ENCODE results near the gene OR6C76. TPM values are rescaled to one million over a fixed set of nuclear protein-coding genes. Genes with fewer than 3 reads are reported as not detected.

The OR6C76 gene
- polyA plus RNA-seq, 1 donor (not counting 4 experiments of a cell fraction or from before 2014, with no cell fraction given), result not detected

GRCh38 chr12:55443776-55444175 is 17.7 kb downstream of the OR6C76 start, which contains the start of gene OR6C2:
Gene OR6C2 (plus strand): TSS chr12:55444076. CDS start chr12:55452214, 8,138 bp downstream.
- Histone ChIP-seq H3K9me1 (ENCODE audit: control insufficient read depth, extremely low read depth, insufficient read depth, low read length) (no peaks in the 10 kb centered on the region), H3K27ac (ENCODE audit: control insufficient read depth, insufficient read depth, low read length) (no peak within 1 kb of the TSS), H3K27me3 (ENCODE audit: control insufficient read depth, extremely low read depth, insufficient read depth, low read length) (no peaks in the 10 kb centered on the region), H3K79me2 (ENCODE audit: control insufficient read depth, insufficient read depth, low read length) (no peaks in the 10 kb centered on the region), H4K20me1 (ENCODE audit: control insufficient read depth, extremely low read depth, insufficient read depth, low read length) (no peaks in the 10 kb centered on the region), H3K4me3 (ENCODE audit: control insufficient read depth in 2 of 3, extremely low read depth in 1 of 3, insufficient read depth in 2 of 3, low read depth in 1 of 3, low read length in 3 of 3) (no peak within 1 kb of the TSS), H3K4me1 (ENCODE audit: control insufficient read depth, extremely low read depth, insufficient read depth, low read length) (no peaks in the 10 kb centered on the region), H3K9me3 (ENCODE audit: control insufficient read depth, low read depth, low read length) (no peaks in the 10 kb centered on the region), H3K9ac (ENCODE audit: control insufficient read depth, extremely low read depth, insufficient read depth, low read length) (no peak within 1 kb of the TSS), H3K4me2 (ENCODE audit: control insufficient read depth, extremely low read depth, insufficient read depth, low read depth, low read length) (no peak within 1 kb of the TSS), H3K36me3 (ENCODE audit: control insufficient read depth in 2 of 2, extremely low read depth in 1 of 2, insufficient read depth in 2 of 2, low read length in 2 of 2) (no peaks in the 10 kb centered on the region), H2AFZ (ENCODE audit: control insufficient read depth, low read length) (no peak within 1 kb of the TSS)
- DNase-seq (ENCODE audit: low read depth, low spot score) (no peak), FAIRE-seq (no peak)
- dilution Hi-C loops (cut with MboI; ENCODE audit: extremely low pct_ligation_motif_present, low sequenced_read_pairs), result no loop called here
- no peak for TF ChIP-seq CTCF (optimal IDR thresholded peaks at IDR 0.05 in 1 of 3, IDR thresholded peaks at IDR 0.05 in 1 of 3, conservative IDR thresholded peaks at IDR 0.05 in 1 of 3; ENCODE audit: extremely low read depth in 1 of 3, insufficient read depth in 2 of 3, low read length in 3 of 3)
- no peak for TF ChIP-seq EZH2 (IDR thresholded peaks at IDR 0.05; ENCODE audit: low read length)

GRCh38 chr12:55445357-55445756 is 19.3 kb downstream of the OR6C76 start:
- H3K4me1 ChIP-seq (ENCODE audit: control insufficient read depth, extremely low read depth, insufficient read depth, low read length), result no peaks in the 10 kb centered on the region
- no peak overlapping the region for H3K9ac ChIP-seq (ENCODE audit: control insufficient read depth, extremely low read depth, insufficient read depth, low read length)
- no peak overlapping the region for H2AFZ ChIP-seq (ENCODE audit: control insufficient read depth, low read length)
- H3K27ac ChIP-seq (ENCODE audit: control insufficient read depth, insufficient read depth, low read length), result no peak overlapping the region
- no peak for TF ChIP-seq EZH2 (IDR thresholded peaks at IDR 0.05; ENCODE audit: low read length)
- TF ChIP-seq CTCF (optimal IDR thresholded peaks at IDR 0.05 in 1 of 3, IDR thresholded peaks at IDR 0.05 in 1 of 3, conservative IDR thresholded peaks at IDR 0.05 in 1 of 3; ENCODE audit: extremely low read depth in 1 of 3, insufficient read depth in 2 of 3, low read length in 3 of 3), result no peak
- no peaks in the 10 kb centered on the region for H3K79me2 ChIP-seq (ENCODE audit: control insufficient read depth, insufficient read depth, low read length)
- no peak overlapping the region for H3K4me3 ChIP-seq (ENCODE audit: control insufficient read depth in 2 of 3, extremely low read depth in 1 of 3, insufficient read depth in 2 of 3, low read depth in 1 of 3, low read length in 3 of 3)
- H3K9me1 ChIP-seq (ENCODE audit: control insufficient read depth, extremely low read depth, insufficient read depth, low read length), result no peaks in the 10 kb centered on the region
- dilution Hi-C loops (cut with MboI; ENCODE audit: extremely low pct_ligation_motif_present, low sequenced_read_pairs), result no loop called here
- H4K20me1 ChIP-seq (ENCODE audit: control insufficient read depth, extremely low read depth, insufficient read depth, low read length), result no peaks in the 10 kb centered on the region
- no peak overlapping the region for H3K4me2 ChIP-seq (ENCODE audit: control insufficient read depth, extremely low read depth, insufficient read depth, low read depth, low read length)
- H3K9me3 ChIP-seq (ENCODE audit: control insufficient read depth, low read depth, low read length), result no peaks in the 10 kb centered on the region
- no peak for DNase-seq (ENCODE audit: low read depth, low spot score)
- H3K27me3 ChIP-seq (ENCODE audit: control insufficient read depth, extremely low read depth, insufficient read depth, low read length), result no peaks in the 10 kb centered on the region
- H3K36me3 ChIP-seq (ENCODE audit: control insufficient read depth in 2 of 2, extremely low read depth in 1 of 2, insufficient read depth in 2 of 2, low read length in 2 of 2), result no peaks in the 10 kb centered on the region
- no peak for FAIRE-seq

Measured in keratinocyte (primary cell).